H9 (cell line): Measurements from ENCODE around the gene ST6GALNAC3. TPM values are rescaled to one million over a fixed set of nuclear protein-coding genes. Genes with fewer than 3 reads are reported as not detected.

Experiments used
- DNase-seq: peaks from one replicate; pipeline ENCODE4 v3.0.0-alpha.2; 2017
- H2AFZ ChIP-seq: one replicate; pipeline ENCODE4 v1.6.1; 2013; ENCODE audit warnings: mild to moderate bottlenecking, low read length, control low read depth, moderate library complexity
- H2AK5ac ChIP-seq: 2 replicates; pipeline ENCODE4 v1.6.1; 2013; ENCODE audit warnings: low read length, control low read depth, mixed read lengths; ENCODE audit not compliant: insufficient read length
- H2BK120ac ChIP-seq: one replicate; pipeline ENCODE4 v1.6.1; 2013; ENCODE audit warnings: low read depth, mild to moderate bottlenecking, low read length, control low read depth, inconsistent platforms; ENCODE audit not compliant: poor library complexity, severe bottlenecking
- H2BK12ac ChIP-seq: 2 replicates; pipeline ENCODE4 v1.6.1; 2013; ENCODE audit warnings: low read length, control low read depth, mixed read lengths, low read depth; ENCODE audit not compliant: insufficient read length
- H2BK15ac ChIP-seq: 2 replicates; pipeline ENCODE4 v1.6.1; 2013; ENCODE audit warnings: low read depth, low read length, control low read depth
- H2BK20ac ChIP-seq: one replicate; pipeline ENCODE4 v1.6.1; 2013; ENCODE audit warnings: low read depth, mild to moderate bottlenecking, low read length, control low read depth, inconsistent platforms; ENCODE audit not compliant: poor library complexity, severe bottlenecking
- H2BK5ac ChIP-seq: 2 replicates; pipeline ENCODE4 v1.6.1; 2013; ENCODE audit warnings: low read length, control low read depth, mixed read lengths; ENCODE audit not compliant: insufficient read length
- H3K14ac ChIP-seq: 2 replicates; pipeline ENCODE4 v1.6.1; 2013; ENCODE audit warnings: low read length, control low read depth; ENCODE audit not compliant: insufficient read depth
- H3K18ac ChIP-seq: 2 replicates; pipeline ENCODE4 v1.6.1; 2013; ENCODE audit warnings: low read depth, mild to moderate bottlenecking, mixed read lengths, low read length, control low read depth; ENCODE audit not compliant: insufficient read length
- H3K23ac ChIP-seq: 2 replicates; pipeline ENCODE4 v1.6.1; 2013; ENCODE audit warnings: low read length, control low read depth, mixed read lengths, low read depth; ENCODE audit not compliant: insufficient read length
- H3K23me2 ChIP-seq: 2 replicates; pipeline ENCODE4 v1.6.1; 2013; ENCODE audit warnings: low read depth, mild to moderate bottlenecking, mixed read lengths, low read length, control low read depth; ENCODE audit not compliant: insufficient read length, poor library complexity, severe bottlenecking
- H3K27ac ChIP-seq: 2 replicates; pipeline ENCODE4 v1.5.1; 2013; ENCODE audit warnings: low read length, control low read depth, mixed read lengths, low read depth; ENCODE audit not compliant: insufficient read length
- H3K27me3 ChIP-seq: 2 replicates; pipeline ENCODE4 v1.6.1; 2013; ENCODE audit warnings: low read length, control low read depth, inconsistent platforms; ENCODE audit not compliant: insufficient read depth
- H3K4ac ChIP-seq: 2 replicates; pipeline ENCODE4 v1.6.1; 2013; ENCODE audit warnings: low read depth, mild to moderate bottlenecking, control low read depth, inconsistent platforms, low read length, moderate library complexity
- H3K4me1 ChIP-seq: 2 replicates; pipeline ENCODE4 v1.6.1; 2013; ENCODE audit warnings: low read length, control low read depth, inconsistent platforms; ENCODE audit not compliant: insufficient read depth
- H3K4me2 ChIP-seq: 2 replicates; pipeline ENCODE4 v1.6.1; 2013; ENCODE audit warnings: low read length, control low read depth, mixed read lengths; ENCODE audit not compliant: insufficient read length, insufficient read depth
- H3K56ac ChIP-seq: 2 replicates; pipeline ENCODE4 v1.6.1; 2013; ENCODE audit warnings: low read depth, mild to moderate bottlenecking, mixed read lengths, low read length, control low read depth; ENCODE audit not compliant: insufficient read length
- H3K79me1 ChIP-seq: 2 replicates; pipeline ENCODE4 v1.6.1; 2013; ENCODE audit warnings: low read depth, mild to moderate bottlenecking, moderate library complexity, low read length, control low read depth, inconsistent platforms; ENCODE audit not compliant: insufficient read depth, poor library complexity, severe bottlenecking
- H3K79me2 ChIP-seq: 2 replicates; pipeline ENCODE4 v1.6.1; 2013; ENCODE audit warnings: low read length, control low read depth, inconsistent platforms; ENCODE audit not compliant: insufficient read depth
- H3K9ac ChIP-seq: 2 replicates; pipeline ENCODE4 v1.6.1; 2013; ENCODE audit warnings: low read length, control low read depth, mixed read lengths; ENCODE audit not compliant: insufficient read length; ENCODE audit errors: extremely low read depth
- H3K9me3 ChIP-seq: one replicate; pipeline ENCODE4 v1.6.1; 2013; ENCODE audit warnings: low read depth, low read length, inconsistent platforms; ENCODE audit not compliant: control insufficient read depth
- H3T11ph ChIP-seq: one replicate; pipeline ENCODE4 v1.6.1; 2013; ENCODE audit warnings: mild to moderate bottlenecking, low read length, control low read depth, inconsistent platforms
- H4K20me1 ChIP-seq: one replicate; pipeline ENCODE4 v1.6.1; 2013; ENCODE audit not compliant: control insufficient read depth, insufficient read length, insufficient read depth
- H4K5ac ChIP-seq: 2 replicates; pipeline ENCODE4 v1.6.1; 2013; ENCODE audit warnings: low read depth, mild to moderate bottlenecking, mixed read lengths, low read length, control low read depth; ENCODE audit not compliant: insufficient read length
- H4K8ac ChIP-seq: replicated peaks from 2 replicates; pipeline ENCODE4 v1.6.1; 2013; ENCODE audit warnings: low read length, control low read depth, mixed read lengths, low read depth; ENCODE audit not compliant: insufficient read length
- H4K91ac ChIP-seq: 2 replicates; pipeline ENCODE4 v1.6.1; 2013; ENCODE audit warnings: low read depth, mild to moderate bottlenecking, moderate library complexity, mixed read lengths, low read length, control low read depth; ENCODE audit not compliant: insufficient read length
- H3K27ac Mint-ChIP-seq, 3 experiments: 2 replicates in 2 of 3; 3 replicates in 1 of 3; pipeline ENCODE4 v1.8.0; 2020 to 2021; ENCODE audit warnings: mixed read lengths in 3 of 3, mild to moderate bottlenecking in 1 of 3, moderate library complexity in 1 of 3
- H3K27me3 Mint-ChIP-seq: 2 replicates; pipeline ENCODE4 v1.8.0; 2021; ENCODE audit warnings: low read depth, mild to moderate bottlenecking, moderate library complexity, mixed read lengths
- H3K36me3 Mint-ChIP-seq, 3 experiments: 2 replicates in 2 of 3; 3 replicates in 1 of 3; pipeline ENCODE4 v1.8.0; 2020 to 2021; ENCODE audit warnings: low read depth in 3 of 3, mixed read lengths in 3 of 3; ENCODE audit not compliant: insufficient read depth in 1 of 3
- H3K4me1 Mint-ChIP-seq, 2 experiments: 2 replicates each; pipeline ENCODE4 v1.8.0; 2020; ENCODE audit warnings: mixed read lengths in 2 of 2
- H3K4me3 Mint-ChIP-seq, 2 experiments: 2 replicates in 1 of 2; 3 replicates in 1 of 2; pipeline ENCODE4 v1.8.0; 2020 to 2021; ENCODE audit warnings: mild to moderate bottlenecking in 2 of 2, mixed read lengths in 2 of 2, moderate library complexity in 1 of 2
- H3K9me3 Mint-ChIP-seq, 2 experiments: 2 replicates in 1 of 2; 3 replicates in 1 of 2; pipeline ENCODE4 v1.8.0; 2020; ENCODE audit warnings: mild to moderate bottlenecking in 2 of 2, mixed read lengths in 2 of 2, moderate library complexity in 1 of 2
- WGBS: extraction: QIAGEN DNeasy Blood & Tissue Kit; methylation state at CpG from one replicate; pipeline ENCODE4 v1.1.7; 2013; ENCODE audit warnings: missing lambda C conversion rate, low lambda C conversion rate, mixed read lengths; ENCODE audit not compliant: insufficient read length; ENCODE audit errors: extremely low coverage; 5-methylcytosine and 5-hydroxymethylcytosine counted together
- total RNA-seq: library from RNA; stranded (reverse); gene quantifications from 2 replicates; pipeline ENCODE4 v1.2.1, GENCODE V29; 2021
- TF ChIP-seq, protein P1 (sequence below): fragments of 200-600 bp; sonication (generic); conservative IDR thresholded peaks from 3 replicates; pipeline ENCODE4 v1.8.0; 2021; ENCODE audit warnings: antibody characterized with exemption, mild to moderate bottlenecking

The ST6GALNAC3 gene
- total RNA-seq, 1 experiment from 2014 or later: 11.2 TPM

DNA sequence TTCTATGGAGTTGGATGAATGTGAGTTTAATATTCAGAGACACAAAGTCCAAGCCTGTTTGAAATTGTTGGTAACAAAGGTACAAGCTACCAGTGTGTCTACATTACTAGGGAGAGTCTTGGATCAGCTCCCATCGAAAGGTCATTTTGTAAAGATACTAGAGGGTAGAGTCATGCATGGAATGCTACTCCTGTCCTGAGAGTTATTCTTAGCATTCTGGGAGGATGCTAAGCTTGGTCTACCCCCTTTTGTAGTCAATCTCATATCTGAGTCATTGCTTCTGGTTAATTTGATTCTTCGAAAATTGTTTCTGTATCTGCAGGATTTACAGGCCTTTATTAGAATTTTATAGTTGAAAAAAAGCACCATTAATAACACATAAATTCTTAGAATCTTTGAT, 240.2 kb downstream of the ST6GALNAC3 start:
- no peak overlapping the region for H4K8ac ChIP-seq
- H3K4me2 ChIP-seq: no peak overlapping the region
- peaks cover 2% of the 10 kb centered on the region; the same call in 1 of the 2 replicates for H3K4me1 ChIP-seq
- no peak overlapping the region for H3K27ac Mint-ChIP-seq
- H2BK12ac ChIP-seq: no peak overlapping the region
- H4K20me1 ChIP-seq: no peaks in the 10 kb centered on the region
- H3K4me1 Mint-ChIP-seq: peaks cover 21 to 34% of the 10 kb centered on the region in 2 experiments
- DNase-seq: no peak
- H3K4ac ChIP-seq: no peak overlapping the region
- no peak overlapping the region for H3K9ac ChIP-seq
- TF ChIP-seq, protein P1, sequence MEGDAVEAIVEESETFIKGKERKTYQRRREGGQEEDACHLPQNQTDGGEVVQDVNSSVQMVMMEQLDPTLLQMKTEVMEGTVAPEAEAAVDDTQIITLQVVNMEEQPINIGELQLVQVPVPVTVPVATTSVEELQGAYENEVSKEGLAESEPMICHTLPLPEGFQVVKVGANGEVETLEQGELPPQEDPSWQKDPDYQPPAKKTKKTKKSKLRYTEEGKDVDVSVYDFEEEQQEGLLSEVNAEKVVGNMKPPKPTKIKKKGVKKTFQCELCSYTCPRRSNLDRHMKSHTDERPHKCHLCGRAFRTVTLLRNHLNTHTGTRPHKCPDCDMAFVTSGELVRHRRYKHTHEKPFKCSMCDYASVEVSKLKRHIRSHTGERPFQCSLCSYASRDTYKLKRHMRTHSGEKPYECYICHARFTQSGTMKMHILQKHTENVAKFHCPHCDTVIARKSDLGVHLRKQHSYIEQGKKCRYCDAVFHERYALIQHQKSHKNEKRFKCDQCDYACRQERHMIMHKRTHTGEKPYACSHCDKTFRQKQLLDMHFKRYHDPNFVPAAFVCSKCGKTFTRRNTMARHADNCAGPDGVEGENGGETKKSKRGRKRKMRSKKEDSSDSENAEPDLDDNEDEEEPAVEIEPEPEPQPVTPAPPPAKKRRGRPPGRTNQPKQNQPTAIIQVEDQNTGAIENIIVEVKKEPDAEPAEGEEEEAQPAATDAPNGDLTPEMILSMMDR: no peak
- no peak overlapping the region for H3T11ph ChIP-seq
- no peak overlapping the region for H2AK5ac ChIP-seq
- H3K4me3 Mint-ChIP-seq: no peak overlapping the region
- H2BK15ac ChIP-seq: no peak overlapping the region
- H3K18ac ChIP-seq: no peak overlapping the region
- H3K79me1 ChIP-seq: no peaks in the 10 kb centered on the region
- no peak overlapping the region for H4K91ac ChIP-seq
- H3K79me2 ChIP-seq: no peaks in the 10 kb centered on the region
- H2BK120ac ChIP-seq: no peak overlapping the region
- H3K9me3 ChIP-seq: no peaks in the 10 kb centered on the region
- H3K27me3 ChIP-seq: no peaks in the 10 kb centered on the region
- no peak overlapping the region for H3K27ac ChIP-seq
- no peak overlapping the region for H2BK5ac ChIP-seq
- H3K36me3 Mint-ChIP-seq: peaks cover 0 to 8% (median 0%) of the 10 kb centered on the region in 3 experiments; a peak in 3 of 7 replicates
- H3K9me3 Mint-ChIP-seq: peaks cover 0 to 2% of the 10 kb centered on the region in 2 experiments; a peak in 2 of 5 replicates
- no peak overlapping the region for H2AFZ ChIP-seq
- no peak overlapping the region for H4K5ac ChIP-seq
- WGBS: no CpG with 5 or more reads among the region's 2 CpGs
- no peak overlapping the region for H2BK20ac ChIP-seq
- no peak overlapping the region for H3K56ac ChIP-seq
- no peak overlapping the region for H3K23ac ChIP-seq
- H3K27me3 Mint-ChIP-seq: no peaks in the 10 kb centered on the region
- no peak overlapping the region for H3K14ac ChIP-seq
- H3K23me2 ChIP-seq: no peaks in the 10 kb centered on the region
